ENCODE measurements around the gene SHISAL1. TPM values are rescaled to one million over a fixed set of nuclear protein-coding genes. Genes with fewer than 3 reads are reported as not detected.

Gene SHISAL1
- total RNA-seq, 1 experiment from 2014 or later: 1.6 TPM

DNA sequence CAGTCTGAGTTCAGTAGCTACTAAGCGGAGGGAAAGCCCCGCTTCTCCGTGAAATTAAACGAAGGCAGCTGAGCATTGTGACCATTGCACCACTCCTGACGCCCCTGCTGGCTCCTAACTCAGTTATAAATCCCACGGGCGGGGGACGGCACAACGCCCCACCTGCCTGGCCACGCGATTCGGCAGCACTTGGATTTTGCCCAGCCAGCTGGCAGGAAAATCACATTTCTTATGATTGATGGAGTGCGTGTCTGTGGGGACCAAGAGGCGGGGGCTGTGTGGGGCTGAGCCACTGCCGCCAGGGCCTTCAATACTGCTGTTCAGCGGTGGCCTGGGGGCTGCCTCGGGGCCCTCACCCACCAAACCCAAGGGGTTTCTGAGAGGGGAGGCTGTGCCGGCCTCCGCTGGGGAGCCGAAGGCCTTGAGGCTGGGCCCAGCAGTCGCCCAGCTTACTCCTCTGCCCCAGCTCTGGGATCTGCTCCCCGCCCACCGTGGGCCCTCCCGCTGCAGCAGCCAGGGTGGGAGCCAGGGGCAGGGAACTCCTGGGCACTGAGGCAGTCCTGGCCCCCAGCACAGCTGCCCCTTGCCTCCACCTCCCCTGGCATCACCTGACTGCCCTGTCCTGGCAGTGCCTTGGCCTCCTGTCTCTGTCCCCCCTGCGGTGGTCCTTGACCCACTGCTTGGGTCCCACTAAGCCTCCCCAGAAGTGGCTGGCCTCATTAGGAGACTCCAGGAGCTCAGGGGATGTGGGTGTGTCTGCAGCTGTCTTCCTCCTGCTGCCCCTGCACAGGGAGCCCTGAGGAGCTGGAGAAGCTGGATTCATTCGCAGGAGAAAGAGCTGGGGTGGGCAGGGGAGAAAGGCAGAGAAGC lies 30.7 kb downstream of the SHISAL1 start:
- no peaks in the 10 kb centered on the region for H3K9me3 Mint-ChIP-seq (ENCODE audit: unreplicated experiment)
- CTCF ChIA-PET: interaction anchor here (1.1 kb wide), 1 partner anchor 16 kb away, joined by 3 read pairs; no protein-coding TSS in a partner anchor

GRCh38 chr22:44280665-44281188 lies 32.0 kb downstream of the SHISAL1 start:
- POLR2A ChIA-PET: interaction anchor here (0.6 kb wide), 1 partner anchor 29 kb away, joined by 4 read pairs; no protein-coding TSS in a partner anchor
- no peak for DNase-seq (ENCODE audit: unreplicated experiment)
- no TSS peak for BruUV-seq (replicated peaks)
- Mint-ChIP-seq H3K27me3 (ENCODE audit: insufficient read depth, unreplicated experiment) (peaks cover 24% of the 10 kb centered on the region), H3K27ac (ENCODE audit: low read depth, unreplicated experiment) (no peak overlapping the region), H3K36me3 (ENCODE audit: insufficient read depth, unreplicated experiment) (no peaks in the 10 kb centered on the region), H3K4me1 (ENCODE audit: insufficient read depth, unreplicated experiment) (no peaks in the 10 kb centered on the region), H3K4me3 (ENCODE audit: unreplicated experiment) (no peak overlapping the region), H3K9me3 (ENCODE audit: unreplicated experiment) (no peaks in the 10 kb centered on the region)
- TF ChIP-seq, protein P1, sequence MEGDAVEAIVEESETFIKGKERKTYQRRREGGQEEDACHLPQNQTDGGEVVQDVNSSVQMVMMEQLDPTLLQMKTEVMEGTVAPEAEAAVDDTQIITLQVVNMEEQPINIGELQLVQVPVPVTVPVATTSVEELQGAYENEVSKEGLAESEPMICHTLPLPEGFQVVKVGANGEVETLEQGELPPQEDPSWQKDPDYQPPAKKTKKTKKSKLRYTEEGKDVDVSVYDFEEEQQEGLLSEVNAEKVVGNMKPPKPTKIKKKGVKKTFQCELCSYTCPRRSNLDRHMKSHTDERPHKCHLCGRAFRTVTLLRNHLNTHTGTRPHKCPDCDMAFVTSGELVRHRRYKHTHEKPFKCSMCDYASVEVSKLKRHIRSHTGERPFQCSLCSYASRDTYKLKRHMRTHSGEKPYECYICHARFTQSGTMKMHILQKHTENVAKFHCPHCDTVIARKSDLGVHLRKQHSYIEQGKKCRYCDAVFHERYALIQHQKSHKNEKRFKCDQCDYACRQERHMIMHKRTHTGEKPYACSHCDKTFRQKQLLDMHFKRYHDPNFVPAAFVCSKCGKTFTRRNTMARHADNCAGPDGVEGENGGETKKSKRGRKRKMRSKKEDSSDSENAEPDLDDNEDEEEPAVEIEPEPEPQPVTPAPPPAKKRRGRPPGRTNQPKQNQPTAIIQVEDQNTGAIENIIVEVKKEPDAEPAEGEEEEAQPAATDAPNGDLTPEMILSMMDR (IDR thresholded peaks at IDR 0.05; ENCODE audit: unreplicated experiment): no peak
- intact Hi-C loops (cut with micrococcal nuclease): no loop called here
- CTCF ChIA-PET: no interaction called here

More for the DNA sequence above, 30.7 kb downstream of the SHISAL1 start:
- no TSS peak for BruUV-seq (replicated peaks)
- POLR2A ChIA-PET: no interaction called here
- Mint-ChIP-seq H3K27me3 (ENCODE audit: insufficient read depth, unreplicated experiment) (peaks cover 24% of the 10 kb centered on the region), H3K27ac (ENCODE audit: low read depth, unreplicated experiment) (no peak overlapping the region), H3K36me3 (ENCODE audit: insufficient read depth, unreplicated experiment) (no peaks in the 10 kb centered on the region), H3K4me1 (ENCODE audit: insufficient read depth, unreplicated experiment) (no peaks in the 10 kb centered on the region), H3K4me3 (ENCODE audit: unreplicated experiment) (no peak overlapping the region)
- intact Hi-C loops (cut with micrococcal nuclease): no loop called here
- no peak for DNase-seq (ENCODE audit: unreplicated experiment)
- TF ChIP-seq, protein P1 (IDR thresholded peaks at IDR 0.05; ENCODE audit: unreplicated experiment): no peak

- CTCF ChIA-PET: interaction anchor here (0.5 to 0.6 kb wide), 2 partner anchors 106 to 158 kb away, joined by 3 read pairs; no protein-coding TSS in a partner anchor
- H3K4me1 Mint-ChIP-seq (ENCODE audit: insufficient read depth, unreplicated experiment): no peaks in the 10 kb centered on the region
- H3K9me3 Mint-ChIP-seq (ENCODE audit: unreplicated experiment): no peaks in the 10 kb centered on the region
- TF ChIP-seq, protein P1 (IDR thresholded peaks at IDR 0.05; ENCODE audit: unreplicated experiment): no peak
- no peak overlapping the region for H3K4me3 Mint-ChIP-seq (ENCODE audit: unreplicated experiment)
- H3K27ac Mint-ChIP-seq (ENCODE audit: low read depth, unreplicated experiment): no peak overlapping the region
- H3K36me3 Mint-ChIP-seq (ENCODE audit: insufficient read depth, unreplicated experiment): no peaks in the 10 kb centered on the region
- intact Hi-C loops (cut with micrococcal nuclease): no loop called here
- DNase-seq (ENCODE audit: unreplicated experiment): no peak
- BruUV-seq (replicated peaks): no TSS peak
- POLR2A ChIA-PET: no interaction called here
- peaks cover 13% of the 10 kb centered on the region for H3K27me3 Mint-ChIP-seq (ENCODE audit: insufficient read depth, unreplicated experiment)
Measured at GRCh38 chr22:44279069-44279360, 33.7 kb downstream of the SHISAL1 start.

- ChIA-PET POLR2A (no interaction called here), CTCF (interaction anchor here (0.5 to 0.6 kb wide), 2 partner anchors 106 to 159 kb away, joined by 3 read pairs; no protein-coding TSS in a partner anchor)
- no peak for DNase-seq (ENCODE audit: unreplicated experiment)
- TF ChIP-seq, protein P1 (IDR thresholded peaks at IDR 0.05; ENCODE audit: unreplicated experiment): no peak
- Mint-ChIP-seq H3K27ac (ENCODE audit: low read depth, unreplicated experiment) (no peak overlapping the region), H3K4me3 (ENCODE audit: unreplicated experiment) (no peak overlapping the region), H3K36me3 (ENCODE audit: insufficient read depth, unreplicated experiment) (no peaks in the 10 kb centered on the region), H3K27me3 (ENCODE audit: insufficient read depth, unreplicated experiment) (peaks cover 13% of the 10 kb centered on the region), H3K9me3 (ENCODE audit: unreplicated experiment) (no peaks in the 10 kb centered on the region), H3K4me1 (ENCODE audit: insufficient read depth, unreplicated experiment) (no peaks in the 10 kb centered on the region)
- intact Hi-C loops (cut with micrococcal nuclease): no loop called here
- BruUV-seq (replicated peaks): no TSS peak
Measured at GRCh38 chr22:44278243-44279068, 34.3 kb downstream of the SHISAL1 start.
